Keratinocyte (primary cell): ENCODE data around the gene FPR1. TPM values are rescaled to one million over a fixed set of nuclear protein-coding genes. Genes with fewer than 3 reads are reported as not detected.

Experiments used
- DNase-seq: peaks from one replicate; pipeline ENCODE4 v3.0.0-alpha.2; 2011; ENCODE audit warnings: low read depth, missing footprints, low spot score
- FAIRE-seq: peaks from 2 replicates; lab custom pipeline; 2011; peaks lifted over from hg19 to GRCh38; lab: Jason Lieb, UNC
- H2AFZ ChIP-seq: 2 replicates; pipeline ENCODE4 v1.6.0; 2012; ENCODE audit warnings: low read length, control low read depth, inconsistent platforms; ENCODE audit not compliant: control insufficient read depth
- H3K27ac ChIP-seq: 2 replicates; pipeline ENCODE4 v1.5.1; 2011; ENCODE audit warnings: low read length; ENCODE audit not compliant: control insufficient read depth, insufficient read depth
- H3K27me3 ChIP-seq: 3 replicates; pipeline ENCODE4 v1.6.0; 2011; ENCODE audit warnings: low read length; ENCODE audit not compliant: control insufficient read depth, insufficient read depth; ENCODE audit errors: extremely low read depth
- H3K36me3 ChIP-seq, 2 experiments: 2 replicates in 1 of 2; 3 replicates in 1 of 2; pipeline ENCODE4 v1.5.1; 2011; ENCODE audit warnings: low read length in 2 of 2, mild to moderate bottlenecking in 1 of 2; ENCODE audit not compliant: control insufficient read depth in 2 of 2, insufficient read depth in 2 of 2; ENCODE audit errors: extremely low read depth in 1 of 2
- H3K4me1 ChIP-seq: 3 replicates; pipeline ENCODE4 v1.5.1; 2011; ENCODE audit warnings: low read length; ENCODE audit not compliant: control insufficient read depth, insufficient read depth; ENCODE audit errors: extremely low read depth
- H3K4me2 ChIP-seq: 3 replicates; pipeline ENCODE4 v1.6.0; 2011; ENCODE audit warnings: low read depth, low read length; ENCODE audit not compliant: control insufficient read depth, insufficient read depth; ENCODE audit errors: extremely low read depth
- H3K4me3 ChIP-seq, 3 experiments: fragments of 200-600 bp in 1 of 3; sonication (generic) in 1 of 3; 2 replicates in 2 of 3; 3 replicates in 1 of 3; pipeline ENCODE4 v1.5.1; 2011 to 2016; ENCODE audit warnings: low read length in 3 of 3, mild to moderate bottlenecking in 3 of 3, control low read depth in 2 of 3, inconsistent platforms in 1 of 3, low read depth in 1 of 3, mixed read lengths in 1 of 3, mixed run types in 1 of 3, moderate library complexity in 1 of 3; ENCODE audit not compliant: control insufficient read depth in 2 of 3, insufficient read depth in 2 of 3; ENCODE audit errors: extremely low read depth in 1 of 3
- H3K79me2 ChIP-seq: 2 replicates; pipeline ENCODE4 v1.6.0; 2012; ENCODE audit warnings: low read length; ENCODE audit not compliant: control insufficient read depth, insufficient read depth
- H3K9ac ChIP-seq: 3 replicates; pipeline ENCODE4 v1.6.0; 2011; ENCODE audit warnings: low read length; ENCODE audit not compliant: control insufficient read depth, insufficient read depth; ENCODE audit errors: extremely low read depth
- H3K9me1 ChIP-seq: 3 replicates; pipeline ENCODE4 v1.6.0; 2011; ENCODE audit warnings: low read length; ENCODE audit not compliant: control insufficient read depth, insufficient read depth; ENCODE audit errors: extremely low read depth
- H3K9me3 ChIP-seq: 2 replicates; pipeline ENCODE4 v1.5.1; 2012; ENCODE audit warnings: low read depth, low read length; ENCODE audit not compliant: control insufficient read depth
- H4K20me1 ChIP-seq: 3 replicates; pipeline ENCODE4 v1.6.0; 2011; ENCODE audit warnings: low read length; ENCODE audit not compliant: control insufficient read depth, insufficient read depth; ENCODE audit errors: extremely low read depth
- CTCF ChIP-seq, 3 experiments: IDR thresholded peaks in 1 of 3; conservative IDR thresholded peaks in 1 of 3; optimal IDR thresholded peaks in 1 of 3; 2 replicates in 2 of 3; 3 replicates in 1 of 3; pipeline versions ENCODE3 to v1.5.1; 2011; ENCODE audit warnings: low read length in 3 of 3, mild to moderate bottlenecking in 3 of 3, moderate library complexity in 2 of 3, control low read depth in 1 of 3, inconsistent platforms in 1 of 3; ENCODE audit not compliant: insufficient read depth in 2 of 3; ENCODE audit errors: extremely low read depth in 1 of 3
- EZH2 ChIP-seq: IDR thresholded peaks from one replicate; pipeline ENCODE4 v1.6.1; 2012; ENCODE audit warnings: inconsistent platforms, mild to moderate bottlenecking, low read length, moderate library complexity
- dilution Hi-C: fragments of 300-500 bp; cut with MboI; formaldehyde crosslinking; loops from one replicate; pipeline ENCODE4 v1.7.0; 2020; ENCODE audit warnings: low sequenced_read_pairs; ENCODE audit not compliant: extremely low pct_ligation_motif_present
- polyA plus RNA-seq, 5 experiments: library from polyadenylated mRNA; depleted of rRNA in 3 of 5; stranded (reverse) in 3 of 5; stranded (forward) in 1 of 5; unstranded in 1 of 5; fragments of >200 nt; gene quantifications; 1 replicate in 1 of 5; 2 replicates in 3 of 5; 3 replicates in 1 of 5; pipeline versions ENCODE4 v1.2.1 to v1.2.3, GENCODE V29; 2011 to 2012; ENCODE audit warnings: missing spikeins in 2 of 5, low read depth in 1 of 5, low replicate concordance in 1 of 5

Gene FPR1
- polyA plus RNA-seq, 1 donor (not counting 4 experiments of a cell fraction or from before 2014, with no cell fraction given), result 2.4 TPM

- H3K9ac ChIP-seq, result no peak overlapping the region
- H3K9me3 ChIP-seq, result no peaks in the 10 kb centered on the region
- H3K27ac ChIP-seq, result no peak overlapping the region
- H4K20me1 ChIP-seq, result no peaks in the 10 kb centered on the region
- no peak overlapping the region for H3K4me3 ChIP-seq
- no peaks in the 10 kb centered on the region for H3K79me2 ChIP-seq
- H3K36me3 ChIP-seq, result no peaks in the 10 kb centered on the region
- no peak overlapping the region for H2AFZ ChIP-seq
- DNase-seq, result no peak
- H3K27me3 ChIP-seq, result no peaks in the 10 kb centered on the region
- no peaks in the 10 kb centered on the region for H3K4me1 ChIP-seq
- peak in 2 of 3 experiments; percentile 9 to 40 for TF ChIP-seq CTCF (optimal IDR thresholded peaks at IDR 0.05 in 1 of 3, IDR thresholded peaks at IDR 0.05 in 1 of 3, conservative IDR thresholded peaks at IDR 0.05 in 1 of 3; ENCODE audit: extremely low read depth in 1 of 3, insufficient read depth in 2 of 3, low read length in 3 of 3)
- no peak for TF ChIP-seq EZH2
- no peaks in the 10 kb centered on the region for H3K9me1 ChIP-seq
- FAIRE-seq, result no peak
- H3K4me2 ChIP-seq, result no peak overlapping the region
- dilution Hi-C loops, result no loop called here
These were observed 21.3 kb upstream of the FPR1 start for GRCh38 chr19:51772977-51773376.

- DNase-seq, result no peak
- Histone ChIP-seq H2AFZ (no peak overlapping the region), H3K9me3 (no peaks in the 10 kb centered on the region), H3K4me3 (no peak overlapping the region), H3K79me2 (no peaks in the 10 kb centered on the region), H3K36me3 (no peaks in the 10 kb centered on the region), H3K9ac (no peak overlapping the region), H3K27me3 (no peaks in the 10 kb centered on the region), H3K9me1 (no peaks in the 10 kb centered on the region), H3K27ac (no peak overlapping the region), H3K4me2 (no peak overlapping the region), H3K4me1 (no peaks in the 10 kb centered on the region), H4K20me1 (no peaks in the 10 kb centered on the region)
- TF ChIP-seq CTCF (optimal IDR thresholded peaks at IDR 0.05 in 1 of 3, IDR thresholded peaks at IDR 0.05 in 1 of 3, conservative IDR thresholded peaks at IDR 0.05 in 1 of 3; ENCODE audit: extremely low read depth in 1 of 3, insufficient read depth in 2 of 3, low read length in 3 of 3) (no peak), EZH2 (no peak)
- dilution Hi-C loops, result no loop called here
- FAIRE-seq, result no peak
These were observed 19.9 kb upstream of the FPR1 start for GRCh38 chr19:51771376-51772130.
